Stimulated activated CD4-positive, alpha-beta T cell treated with anti-CD3 and anti-CD28 coated beads, Interleukin-2, amount 100 ng/mL, for 4 hours (primary cell): ENCODE data around the gene E2F8.

ENCODE experiments used
- DNase-seq: peaks from one replicate; pipeline ENCODE4 v3.0.0-alpha.2; 2020; ENCODE audit warnings: low read depth

The E2F8 gene

GRCh38 chr11:19252394-19253152 is 11.8 kb upstream of the E2F8 start:
- DNase-seq, result no peak

GRCh38 chr11:19251577-19251976 is 10.8 kb upstream of the E2F8 start:
- no peak for DNase-seq

DNA sequence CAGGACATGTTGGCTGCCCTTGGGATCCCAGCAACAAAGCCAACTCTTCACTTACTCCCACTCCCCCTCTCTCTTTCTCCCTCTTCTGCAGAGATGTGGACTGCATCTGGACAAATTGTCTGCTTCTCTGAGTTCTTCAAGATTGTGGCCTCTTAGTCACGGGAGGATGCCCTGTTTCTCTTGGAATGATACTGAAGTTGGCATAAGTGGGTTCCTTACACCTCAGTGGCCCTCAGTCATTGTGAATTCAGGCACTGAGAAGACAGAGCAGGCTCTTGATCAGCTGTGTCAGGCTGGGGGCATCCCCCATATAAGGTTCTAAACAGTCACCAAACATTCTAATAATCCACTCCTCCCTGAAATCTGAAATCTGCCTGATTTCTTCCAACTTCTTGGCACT is 6.1 kb upstream of the E2F8 start:
- DNase-seq, result no peak

DNA sequence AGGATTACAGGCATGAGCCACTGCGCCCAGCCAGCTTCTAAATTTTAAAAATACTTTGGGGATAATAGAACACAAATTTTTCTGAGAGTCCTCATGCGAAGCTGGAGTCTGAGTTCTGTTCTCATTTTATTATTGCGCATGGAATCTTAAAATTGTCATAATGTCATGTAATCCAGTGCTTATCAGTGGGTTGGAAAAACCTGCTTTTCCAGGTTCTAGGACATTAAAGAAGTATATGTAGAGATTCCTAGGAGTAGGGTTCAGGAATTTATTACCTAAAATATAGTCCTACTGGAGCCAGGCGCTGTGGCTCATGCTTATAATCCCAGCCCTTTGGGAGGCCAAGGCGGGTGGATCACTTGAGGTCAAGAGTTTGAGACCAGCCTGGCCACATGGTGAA is 4.6 kb upstream of the E2F8 start:
- no peak for DNase-seq

- DNase-seq, result no peak
Measured at GRCh38 chr11:19244621-19245020, 3.9 kb upstream of the E2F8 start.

DNA sequence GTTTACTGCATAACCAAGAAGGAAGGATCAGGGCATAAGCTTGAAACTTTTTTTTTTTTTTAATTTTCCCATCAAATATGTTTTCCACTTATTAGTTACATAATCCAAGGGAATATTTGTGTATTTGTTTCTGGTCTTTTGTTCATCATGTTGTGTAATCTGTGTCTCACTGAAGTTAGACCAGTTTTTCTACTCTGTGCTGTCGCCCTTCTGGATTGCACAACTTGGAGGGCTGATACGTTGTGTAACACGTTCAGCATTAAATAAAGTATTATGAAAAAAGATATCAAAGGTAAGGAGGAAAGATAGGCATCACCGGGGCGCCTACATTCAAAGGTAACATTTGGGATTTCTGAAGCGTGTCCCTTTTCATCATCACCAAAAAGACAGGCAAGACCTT is 3.3 kb upstream of the E2F8 start:
- no peak for DNase-seq

DNA sequence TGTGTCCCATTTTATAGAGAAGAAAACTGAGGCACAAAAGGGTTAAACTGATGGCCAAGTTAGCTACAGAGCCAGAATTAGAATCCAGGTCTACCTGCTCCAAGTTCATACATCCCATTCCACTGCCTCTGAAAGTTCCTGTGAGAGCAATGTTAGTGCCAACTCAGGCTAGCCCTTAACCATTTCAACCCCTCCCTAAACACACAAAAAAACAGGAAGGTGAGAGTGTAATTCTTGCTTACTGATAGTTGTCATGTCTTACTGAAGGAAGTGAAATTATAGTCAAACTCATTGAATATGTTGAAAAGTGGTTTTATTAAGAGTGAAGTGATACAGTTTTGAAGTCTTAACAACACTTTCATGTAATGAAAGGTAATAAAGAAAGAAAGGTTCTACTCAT is 2.9 kb upstream of the E2F8 start:
- DNase-seq, result no peak

DNA sequence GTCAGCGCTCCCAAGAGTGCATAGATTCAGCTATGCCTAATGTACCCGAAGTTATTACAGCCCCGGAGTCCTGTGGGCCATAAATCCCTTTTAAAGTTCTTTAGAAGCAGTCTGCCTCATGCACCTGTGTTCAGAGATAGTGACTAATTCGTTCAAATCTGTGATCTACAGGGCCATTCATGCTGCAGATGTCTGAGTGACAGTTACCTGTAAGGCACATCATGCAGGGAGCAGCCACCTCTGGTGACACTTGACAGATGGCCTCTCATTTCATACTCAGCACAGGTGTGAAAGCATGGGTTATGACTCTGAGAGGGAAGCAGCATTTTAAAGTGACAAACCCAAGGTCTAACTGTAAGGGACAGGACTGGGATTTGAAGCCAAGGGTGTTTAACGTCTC is 2.4 kb upstream of the E2F8 start:
- DNase-seq, result no peak

DNA sequence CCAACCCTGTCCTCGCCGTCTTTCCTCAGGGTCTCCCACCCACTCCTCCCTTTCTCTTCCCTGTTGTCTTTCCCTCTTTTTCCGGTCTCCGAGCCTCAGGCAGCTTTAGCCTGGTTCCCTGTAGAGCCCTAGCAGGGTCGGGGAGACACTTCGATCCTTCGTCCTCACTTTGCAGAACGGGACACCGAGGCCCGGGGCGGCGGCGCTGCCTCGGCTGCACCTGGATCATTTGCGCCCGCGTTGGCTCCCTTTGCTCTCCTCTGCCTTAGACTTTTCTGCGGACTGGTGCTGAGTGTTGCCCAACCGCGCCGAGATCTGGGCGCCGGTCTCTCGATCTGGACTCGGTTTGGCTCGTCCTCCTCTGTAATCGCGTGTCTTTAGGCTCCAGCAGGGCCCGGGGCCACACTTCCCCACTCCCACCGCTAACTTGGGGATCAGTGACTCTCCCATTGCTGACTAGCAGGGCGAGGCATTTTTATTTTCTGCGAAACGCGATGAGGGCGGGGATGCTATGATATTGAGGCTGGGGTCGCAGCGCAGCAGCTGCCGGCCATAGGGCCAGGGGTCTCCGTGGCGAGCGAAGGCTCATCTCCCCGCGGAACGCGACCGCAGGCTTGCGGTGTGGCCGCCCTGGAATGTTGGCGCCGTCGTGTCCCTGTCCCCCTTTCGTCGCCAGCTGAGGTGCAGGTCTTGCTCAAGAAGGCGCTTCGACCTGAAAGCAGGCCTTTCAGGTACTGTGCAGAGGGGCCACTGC is 1.6 kb upstream of the E2F8 start:
- DNase-seq, result no peak

DNA sequence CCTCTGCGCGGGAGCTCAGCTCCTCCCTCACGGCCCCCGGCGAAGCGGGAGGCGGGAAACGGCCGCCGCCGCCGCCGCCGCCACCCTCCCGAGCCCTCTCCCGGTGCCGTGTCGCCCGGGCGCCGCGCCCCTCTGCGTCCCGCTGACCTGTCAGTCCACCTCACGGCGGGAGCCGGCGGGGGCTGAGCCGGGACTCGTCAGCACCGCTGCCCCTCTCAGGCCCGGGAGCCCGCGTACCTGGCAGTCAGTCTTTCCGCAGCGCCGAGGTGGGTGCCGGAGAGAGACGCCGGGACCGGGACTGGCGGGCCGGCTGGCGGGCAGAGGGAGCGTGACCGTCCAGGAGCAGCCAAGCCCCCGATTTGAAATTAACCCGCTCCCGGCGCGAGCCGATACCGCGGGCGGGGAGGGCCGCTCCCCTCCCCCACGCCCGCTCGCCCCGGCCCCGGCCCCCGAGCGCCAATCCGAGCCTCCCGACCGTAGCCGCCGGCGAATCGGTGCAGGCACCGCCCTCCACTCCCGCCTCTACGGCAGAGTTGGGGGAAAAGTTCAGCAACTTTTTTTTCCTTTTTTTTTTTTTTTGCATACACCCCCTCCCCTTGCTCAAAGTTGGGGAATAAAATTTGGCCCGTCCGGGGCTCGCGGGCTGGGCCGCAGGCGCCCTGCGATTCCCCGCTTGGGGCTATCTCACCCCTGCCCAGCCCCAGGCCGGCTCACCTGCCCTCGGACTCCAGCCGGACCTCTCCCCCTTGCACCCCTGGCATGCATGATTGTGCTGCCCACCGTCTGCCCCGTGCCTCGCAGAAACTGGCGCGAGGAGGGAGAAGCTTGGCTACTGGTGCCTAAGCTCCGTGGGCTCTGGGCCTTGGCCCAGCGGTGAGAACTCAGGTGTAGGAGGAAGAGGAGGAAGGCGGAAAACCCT is 774 bp upstream of the E2F8 start:
- DNase-seq, result no peak

GRCh38 chr11:19239039-19239438 is 1.7 kb downstream of the E2F8 start:
- DNase-seq, result no peak

- DNase-seq, result no peak
Measured at GRCh38 chr11:19237813-19238212, 2.9 kb downstream of the E2F8 start.

DNA sequence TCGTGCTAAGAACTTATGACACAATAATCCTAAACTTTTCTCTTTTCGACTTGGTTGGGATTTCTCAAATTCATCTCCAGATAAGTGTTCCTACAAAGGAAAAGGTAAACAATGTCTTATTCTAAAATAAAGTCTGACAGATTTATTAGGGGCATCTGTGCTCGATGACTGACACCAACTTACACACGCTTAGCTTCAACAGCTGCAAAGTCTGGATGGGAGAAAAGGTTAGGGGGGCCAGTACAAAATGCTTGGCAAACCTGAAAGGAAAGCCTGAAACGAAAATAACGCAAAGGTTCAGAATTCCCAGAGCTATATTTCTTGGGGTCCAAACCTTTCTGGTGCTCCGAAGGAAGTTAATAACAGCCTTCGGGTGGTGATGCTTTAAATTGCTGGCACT is 3.4 kb downstream of the E2F8 start:
- DNase-seq, result no peak

GRCh38 chr11:19234231-19234817 is 6.4 kb downstream of the E2F8 start:
- no peak for DNase-seq

- DNase-seq, result no peak
Measured at GRCh38 chr11:19232910-19233503, 7.7 kb downstream of the E2F8 start.

GRCh38 chr11:19229671-19230070 is 11.1 kb downstream of the E2F8 start:
- DNase-seq, result no peak

DNA sequence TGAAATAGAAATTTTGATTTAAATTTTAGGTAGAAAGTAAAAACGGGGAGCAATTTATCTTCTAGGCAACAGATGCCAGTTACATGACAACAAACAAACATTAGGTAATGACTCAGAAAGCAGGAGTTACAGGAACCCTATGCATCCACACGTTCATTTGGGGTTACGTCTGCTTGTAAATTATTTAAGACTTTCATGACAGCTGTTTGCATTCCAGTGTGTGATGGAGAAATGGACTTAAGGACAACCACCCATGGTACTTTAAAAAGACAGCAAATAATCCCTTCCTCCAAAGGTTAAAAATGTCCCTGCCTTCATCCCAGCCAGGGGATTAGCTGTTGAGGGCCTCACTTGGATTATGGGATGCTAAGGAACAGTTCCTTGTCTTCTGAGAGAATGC is 11.8 kb downstream of the E2F8 start:
- no peak for DNase-seq

- DNase-seq, result no peak
Measured at GRCh38 chr11:19226378-19227195, 14.2 kb downstream of the E2F8 start.

DNA sequence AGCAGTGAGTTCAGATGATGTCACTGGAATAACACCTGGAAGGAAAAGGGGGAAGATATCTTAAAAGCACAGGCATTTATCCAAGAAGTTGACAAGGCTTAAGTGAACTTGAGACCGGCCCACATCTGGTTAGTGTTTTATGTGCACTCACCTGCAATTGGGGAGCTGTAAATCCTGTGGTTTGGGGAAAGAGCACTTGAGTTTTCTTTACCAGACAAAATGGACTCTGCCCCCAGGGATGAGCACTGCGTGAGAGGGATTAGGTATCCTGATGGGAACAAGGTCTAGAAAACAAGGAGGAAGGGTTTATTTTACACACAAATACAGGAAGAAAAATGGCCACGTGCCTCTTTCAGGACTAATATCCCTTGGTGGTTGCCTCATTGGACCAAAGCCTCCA is 15.2 kb downstream of the E2F8 start:
- no peak for DNase-seq

GRCh38 chr11:19225123-19225522 is 15.6 kb downstream of the E2F8 start:
- no peak for DNase-seq
